A673 (cell line): ENCODE measurements around the gene CES5A. TPM values are rescaled to one million over a fixed set of nuclear protein-coding genes. Genes with fewer than 3 reads are reported as not detected.
A peak's percentile ranks its signal among the peaks of the same experiment; 100 is the strongest.
"Not testable (repeated sequence)": the region's sequence is repeated elsewhere in the genome, so short reads cannot be mapped to it uniquely, and the experiment has no call there.

ENCODE experiments used
- BruUV-seq: library from RNA; stranded (reverse); fragments of 400-500 nt; replicated peaks from 2 replicates; lab custom pipeline; 2021; lab: Mats Ljungman, UMichigan
- CTCF ChIA-PET: fragments of 300-600 bp; sonication (Branson Sonifier 250); formaldehyde crosslinking; loops from one replicate; lab custom pipeline; 2022; ENCODE audit warnings: antibody characterized with exemption; lab: Charles Lee
- POLR2A ChIA-PET: fragments of 300-600 bp; sonication (Branson Sonifier 250); formaldehyde crosslinking; loops from one replicate; lab custom pipeline; 2022; ENCODE audit warnings: antibody characterized with exemption; ENCODE audit not compliant: low non-redundant PET; lab: Charles Lee
- DNase-seq: peaks from one replicate; pipeline ENCODE4 v3.0.0-alpha.2; 2015; ENCODE audit warnings: low spot score
- H3K27ac ChIP-seq: fragments of 200-600 bp; sonication (generic); 2 replicates; pipeline ENCODE4 v1.5.1; 2016; ENCODE audit warnings: mixed run types, low read depth, mild to moderate bottlenecking, mixed read lengths, antibody characterized with exemption, low read length; ENCODE audit not compliant: poor library complexity, severe bottlenecking
- H3K27me3 ChIP-seq: fragments of 200-600 bp; sonication (generic); replicated peaks from 2 replicates; pipeline ENCODE4 v1.6.1; 2017; ENCODE audit warnings: mixed run types, low read depth, mild to moderate bottlenecking, mixed read lengths, antibody characterized with exemption, low read length; ENCODE audit not compliant: insufficient read depth, poor library complexity
- H3K36me3 ChIP-seq: fragments of 200-600 bp; sonication (generic); 2 replicates; pipeline ENCODE4 v1.6.1; 2016; ENCODE audit warnings: mixed run types, mild to moderate bottlenecking, mixed read lengths, antibody characterized with exemption, low read length; ENCODE audit not compliant: insufficient read depth, poor library complexity, severe bottlenecking
- H3K4me1 ChIP-seq: fragments of 200-600 bp; sonication (generic); 2 replicates; pipeline ENCODE4 v1.6.1; 2017; ENCODE audit warnings: mixed run types, mild to moderate bottlenecking, mixed read lengths, antibody characterized with exemption, low read length; ENCODE audit not compliant: insufficient read depth, poor library complexity, severe bottlenecking
- H3K4me3 ChIP-seq: fragments of 200-600 bp; sonication (generic); 2 replicates; pipeline ENCODE4 v1.5.1; 2016; ENCODE audit warnings: low read depth, mixed run types, mild to moderate bottlenecking, mixed read lengths, low read length; ENCODE audit not compliant: poor library complexity, severe bottlenecking
- H3K9me3 ChIP-seq: fragments of 200-600 bp; sonication (generic); 2 replicates; pipeline ENCODE4 v1.6.1; 2016; ENCODE audit warnings: mixed run types, low read depth, mild to moderate bottlenecking, mixed read lengths, antibody characterized with exemption, low read length; ENCODE audit not compliant: poor library complexity, severe bottlenecking
- CTCF ChIP-seq: fragments of 300-800, 200-600 bp; sonication (generic); conservative IDR thresholded peaks from 2 replicates; pipeline ENCODE4 v1.5.1; 2017; ENCODE audit warnings: low read depth, mild to moderate bottlenecking, antibody characterized with exemption, low read length, moderate library complexity, mixed read lengths
- EZH2 ChIP-seq: fragments of 200-600 bp; sonication (generic); IDR thresholded peaks from 2 replicates; pipeline ENCODE4 v1.6.1; 2017; ENCODE audit warnings: borderline replicate concordance, low read depth, mild to moderate bottlenecking, mixed read lengths, antibody characterized with exemption, low read length; ENCODE audit not compliant: poor library complexity, severe bottlenecking
- intact Hi-C: fragments of 100-400 bp; cut with micrococcal nuclease; formaldehyde crosslinking; loops from one replicate; pipeline ENCODE4 v1.10.0; 2022; ENCODE audit not compliant: unreplicated experiment
- total RNA-seq: library from RNA; stranded (reverse); gene quantifications from 2 replicates; pipeline ENCODE4 v1.2.3, GENCODE V29; 2021

CES5A gene
- total RNA-seq, 1 experiment from 2014 or later: not detected

- POLR2A ChIA-PET: interaction anchor here (0.6 kb wide), 1 partner anchor 947 kb away, joined by 3 read pairs; no protein-coding TSS in a partner anchor
- Histone ChIP-seq H3K9me3 (no peaks in the 10 kb centered on the region), H3K4me3 (peak within 1 kb of the TSS; percentile 72), H3K36me3 (peaks cover 7% of the 10 kb centered on the region), H3K27ac (peak within 1 kb of the TSS; percentile 93), H3K4me1 (peaks cover 13% of the 10 kb centered on the region), H3K27me3 (no peaks in the 10 kb centered on the region)
- CTCF ChIA-PET: interaction anchor here (0.7 kb wide), 1 partner anchor 368 kb away, joined by 3 read pairs; no protein-coding TSS in a partner anchor
- intact Hi-C loops: loop anchor here (2.0 kb wide), 1 partner anchor 72 kb away; no protein-coding TSS in a partner anchor
- DNase-seq: peak; percentile 87
- TSS peak; percentile 74 for BruUV-seq
- TF ChIP-seq CTCF (no peak), EZH2 (no peak)
These were observed 42.1 kb downstream of the CES5A start, which contains the start of gene CES1 for GRCh38 chr16:55832773-55833691. TSS of gene CES1 (minus strand) at chr16:55833096. CDS start at chr16:55833055, 41 bp downstream.

GRCh38 chr16:55832425-55832772 is 42.8 kb downstream of the CES5A start:
- Histone ChIP-seq H3K27me3 (no peaks in the 10 kb centered on the region), H3K4me3 (peak overlapping the region; percentile 72), H3K27ac (peak overlapping the region; percentile 93), H3K36me3 (peaks cover 14% of the 10 kb centered on the region), H3K4me1 (peaks cover 13% of the 10 kb centered on the region), H3K9me3 (no peaks in the 10 kb centered on the region)
- no peak for TF ChIP-seq CTCF
- TSS peak; percentile 53 for BruUV-seq
- ChIA-PET CTCF (no interaction called here), POLR2A (interaction anchor here (0.6 kb wide), 1 partner anchor 947 kb away, joined by 3 read pairs; no protein-coding TSS in a partner anchor)
- intact Hi-C loops: loop anchor here (2.0 kb wide), 1 partner anchor 72 kb away; no protein-coding TSS in a partner anchor
- peak; percentile 40 for DNase-seq

- DNase-seq: peak; percentile 31
- H3K27me3 ChIP-seq: no peaks in the 10 kb centered on the region
- intact Hi-C loops: no loop called here
- ChIA-PET POLR2A (no interaction called here), CTCF (interaction anchor here (0.7 kb wide), 1 partner anchor 902 kb away, joined by 4 read pairs; no protein-coding TSS in a partner anchor)
- BruUV-seq: no TSS peak
- H3K36me3 ChIP-seq: peaks cover 22% of the 10 kb centered on the region
- no peak for TF ChIP-seq EZH2
- TF ChIP-seq CTCF: no peak
- H3K27ac ChIP-seq: peak overlapping the region; percentile 46
- no peaks in the 10 kb centered on the region for H3K9me3 ChIP-seq
- peak overlapping the region; percentile 41 for H3K4me3 ChIP-seq
- peaks cover 2% of the 10 kb centered on the region for H3K4me1 ChIP-seq
These were observed 44.4 kb downstream of the CES5A start for GRCh38 chr16:55830658-55831294.

GRCh38 chr16:55829232-55829631 is 45.9 kb downstream of the CES5A start:
- H3K27me3 ChIP-seq, BruUV-seq, POLR2A ChIA-PET, H3K4me1 ChIP-seq, CTCF ChIA-PET, H3K9me3 ChIP-seq, DNase-seq, intact Hi-C loops, H3K27ac ChIP-seq: not testable (repeated sequence)
- Histone ChIP-seq H3K4me3 (peak overlapping the region; percentile 41), H3K36me3 (peaks cover 36% of the 10 kb centered on the region)
